SU-DHL-6 (cell line): Measurements from ENCODE around the gene CLSTN2.

Experiments used
- EZH2phosphoT487 ChIP-seq: fragments of 200-600 bp; sonication (generic), shearing (Covaris generic); conservative IDR thresholded peaks from 2 replicates; pipeline ENCODE4 v1.6.1; 2018; ENCODE audit warnings: mild to moderate bottlenecking, antibody characterized with exemption, low read length, moderate library complexity, mixed read lengths
- TF ChIP-seq, protein P1 (sequence below): fragments of 200-600 bp; sonication (generic); IDR thresholded peaks from one replicate; pipeline ENCODE4 v1.5.1; 2017; ENCODE audit warnings: antibody characterized with exemption, mild to moderate bottlenecking, low read length, moderate library complexity; ENCODE audit not compliant: insufficient read depth, poor library complexity, severe bottlenecking

GRCh38 chr3:139953131-139953910 lies 18.3 kb downstream of the CLSTN2 start:
- TF ChIP-seq, protein P1, sequence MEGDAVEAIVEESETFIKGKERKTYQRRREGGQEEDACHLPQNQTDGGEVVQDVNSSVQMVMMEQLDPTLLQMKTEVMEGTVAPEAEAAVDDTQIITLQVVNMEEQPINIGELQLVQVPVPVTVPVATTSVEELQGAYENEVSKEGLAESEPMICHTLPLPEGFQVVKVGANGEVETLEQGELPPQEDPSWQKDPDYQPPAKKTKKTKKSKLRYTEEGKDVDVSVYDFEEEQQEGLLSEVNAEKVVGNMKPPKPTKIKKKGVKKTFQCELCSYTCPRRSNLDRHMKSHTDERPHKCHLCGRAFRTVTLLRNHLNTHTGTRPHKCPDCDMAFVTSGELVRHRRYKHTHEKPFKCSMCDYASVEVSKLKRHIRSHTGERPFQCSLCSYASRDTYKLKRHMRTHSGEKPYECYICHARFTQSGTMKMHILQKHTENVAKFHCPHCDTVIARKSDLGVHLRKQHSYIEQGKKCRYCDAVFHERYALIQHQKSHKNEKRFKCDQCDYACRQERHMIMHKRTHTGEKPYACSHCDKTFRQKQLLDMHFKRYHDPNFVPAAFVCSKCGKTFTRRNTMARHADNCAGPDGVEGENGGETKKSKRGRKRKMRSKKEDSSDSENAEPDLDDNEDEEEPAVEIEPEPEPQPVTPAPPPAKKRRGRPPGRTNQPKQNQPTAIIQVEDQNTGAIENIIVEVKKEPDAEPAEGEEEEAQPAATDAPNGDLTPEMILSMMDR = no peak
- TF ChIP-seq EZH2phosphoT487 = no peak
